GM19193 (cell line): ENCODE results near the gene SLC4A7.

Experiments
- POLR2A ChIP-seq: IDR thresholded peaks from 4 replicates; pipeline ENCODE4 v1.6.1; 2011; ENCODE audit not compliant: insufficient read depth, insufficient read length; ENCODE audit errors: extremely low read depth

Gene SLC4A7

DNA sequence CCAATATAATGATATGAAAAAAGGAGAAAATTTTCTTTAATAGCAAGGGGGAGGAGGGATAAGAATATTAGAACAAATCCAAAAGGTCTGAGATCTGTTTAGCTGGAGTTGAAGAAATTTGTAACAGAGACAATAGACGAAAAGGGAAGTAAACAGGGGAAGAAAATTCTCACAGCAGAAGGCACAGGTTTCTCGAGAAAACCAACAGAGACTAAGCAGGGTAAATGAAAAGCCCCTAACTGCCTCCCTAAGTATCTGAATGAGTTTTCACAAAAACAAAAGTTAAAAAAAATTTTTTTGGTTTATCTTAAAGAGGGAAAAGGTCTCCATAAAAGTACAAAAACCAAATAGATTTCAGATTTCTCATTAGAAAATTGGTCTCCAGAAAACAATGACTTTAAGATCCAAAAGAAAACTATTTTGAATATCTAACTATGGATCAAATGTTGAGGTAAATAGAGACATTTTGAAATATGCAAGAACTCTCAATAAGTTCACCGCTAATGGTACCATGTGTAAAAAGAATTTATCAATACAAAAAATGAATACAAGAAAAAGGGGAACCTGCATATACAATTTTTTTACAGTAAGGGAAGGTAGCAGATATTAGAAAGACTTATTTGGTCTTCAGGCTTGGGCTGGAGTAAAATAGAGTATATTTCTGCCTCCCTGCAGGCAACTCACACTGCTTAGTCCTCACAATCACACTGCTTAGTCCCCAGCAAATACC is 91.1 kb downstream of the SLC4A7 start:
- TF ChIP-seq POLR2A, result no peak

DNA sequence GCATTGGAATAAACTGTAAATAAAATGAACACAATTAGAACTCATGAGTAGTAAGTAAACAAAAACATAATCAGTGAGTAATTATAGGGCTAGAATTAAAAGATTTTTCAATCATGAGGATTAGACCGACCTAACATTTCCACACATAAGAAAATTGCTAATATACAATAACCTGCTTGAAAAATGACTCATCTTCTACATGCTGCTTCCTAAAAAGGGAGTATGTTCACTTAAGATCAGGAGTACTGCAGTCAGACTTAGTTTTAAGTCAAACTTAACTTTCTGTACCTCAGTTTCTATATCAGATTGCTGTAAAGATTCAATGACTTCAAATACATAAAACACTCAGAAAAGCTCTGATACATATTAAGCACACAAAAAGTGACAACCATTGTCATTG is 92.4 kb downstream of the SLC4A7 start:
- TF ChIP-seq POLR2A, result no peak

DNA sequence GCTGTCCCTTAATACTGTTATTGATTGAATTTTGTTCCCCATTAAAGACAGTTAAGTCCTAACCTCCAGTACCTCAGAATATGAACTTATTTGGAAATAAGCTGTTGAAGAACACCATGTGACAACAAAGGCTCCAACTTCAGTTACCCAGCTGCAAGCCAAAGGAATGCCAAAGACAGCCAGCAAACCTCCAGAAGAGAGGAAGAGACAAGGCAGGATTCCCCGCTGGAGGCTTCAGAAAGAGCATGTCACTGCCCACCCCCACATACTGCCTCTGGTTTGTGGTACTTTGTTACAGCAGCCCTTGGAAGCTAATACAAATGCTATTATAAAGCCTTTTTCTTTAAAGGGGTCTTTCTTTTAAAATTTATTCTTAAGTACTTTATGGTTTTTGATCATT is 96.6 kb downstream of the SLC4A7 start:
- TF ChIP-seq POLR2A, result no peak

DNA sequence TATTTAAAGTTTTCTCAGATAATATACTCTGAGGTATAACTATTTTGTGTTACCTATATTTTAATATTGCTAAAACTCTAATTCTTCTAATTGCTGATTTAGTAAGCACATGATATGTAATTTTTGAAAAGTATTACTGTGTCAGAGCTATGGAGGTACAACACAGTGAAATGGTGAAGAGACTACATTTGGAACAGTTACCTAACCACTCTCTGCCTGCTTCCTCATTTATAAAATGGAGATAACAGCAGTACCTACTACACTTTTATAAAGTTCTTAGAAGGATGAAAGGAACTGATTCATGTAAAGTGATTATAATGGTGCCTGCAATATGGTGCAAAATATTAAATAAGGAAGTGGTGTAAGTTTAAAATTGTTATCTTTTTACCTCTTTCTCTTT is 98.7 kb downstream of the SLC4A7 start:
- TF ChIP-seq POLR2A, result no peak

DNA sequence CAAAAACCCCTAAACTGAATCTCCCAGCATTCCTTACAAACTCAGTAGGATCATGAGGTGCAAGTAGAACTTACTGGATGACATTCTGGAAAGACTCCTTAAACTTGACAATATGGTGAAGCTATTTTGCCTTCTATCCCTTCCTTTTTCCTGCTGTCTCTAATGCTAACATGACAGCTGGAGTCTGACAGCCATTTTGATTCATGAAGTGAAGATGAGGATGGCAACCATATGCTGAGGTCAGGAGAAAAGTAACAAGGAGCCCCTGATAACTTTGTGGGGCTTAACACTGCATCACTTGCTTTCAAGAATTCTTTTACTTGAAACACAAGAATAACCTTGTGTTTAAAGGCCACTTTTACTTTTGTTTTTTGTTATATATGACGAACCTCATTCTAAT is 100.0 kb downstream of the SLC4A7 start:
- no peak for TF ChIP-seq POLR2A

DNA sequence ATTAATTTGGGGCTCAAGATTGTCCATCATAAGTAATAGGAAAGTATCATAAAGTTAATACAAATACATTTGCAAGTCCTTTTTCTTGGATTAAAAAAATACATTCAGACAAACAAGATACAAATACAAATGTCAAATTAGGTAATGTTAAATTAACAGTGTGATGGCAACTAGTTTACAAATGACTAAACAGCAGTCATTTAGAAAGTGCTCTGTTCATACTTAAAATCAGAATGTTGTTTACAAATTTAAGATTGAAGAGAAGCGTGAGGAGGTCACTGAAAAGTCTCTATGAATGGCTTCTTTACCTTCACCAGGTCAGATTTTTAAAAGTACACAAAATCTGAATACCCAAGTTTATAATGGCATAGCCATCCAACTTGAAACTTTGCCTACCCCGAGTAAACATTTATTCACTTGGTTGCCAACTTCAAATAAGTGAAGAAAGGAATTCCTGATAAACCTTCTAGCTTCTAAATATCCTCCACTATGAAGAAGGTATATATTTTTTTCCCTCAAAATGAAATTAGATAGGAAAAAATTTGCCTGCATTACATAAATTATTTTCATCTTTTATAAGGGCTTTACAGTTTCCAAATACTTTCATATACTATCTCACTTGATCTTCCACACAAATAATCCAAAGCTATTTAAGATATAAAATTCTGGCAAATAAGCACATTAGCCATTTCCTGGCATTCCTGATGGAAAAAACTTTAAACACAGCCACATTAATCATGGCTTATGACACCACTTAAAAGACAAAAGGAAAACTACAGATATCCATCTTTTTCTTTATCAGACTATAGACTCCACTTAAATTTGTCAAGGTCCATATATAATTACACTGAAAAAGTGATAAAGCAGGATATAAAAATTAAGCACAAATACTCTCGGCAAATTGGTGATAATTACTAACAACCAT is 103.5 kb downstream of the SLC4A7 start:
- no peak for TF ChIP-seq POLR2A

DNA sequence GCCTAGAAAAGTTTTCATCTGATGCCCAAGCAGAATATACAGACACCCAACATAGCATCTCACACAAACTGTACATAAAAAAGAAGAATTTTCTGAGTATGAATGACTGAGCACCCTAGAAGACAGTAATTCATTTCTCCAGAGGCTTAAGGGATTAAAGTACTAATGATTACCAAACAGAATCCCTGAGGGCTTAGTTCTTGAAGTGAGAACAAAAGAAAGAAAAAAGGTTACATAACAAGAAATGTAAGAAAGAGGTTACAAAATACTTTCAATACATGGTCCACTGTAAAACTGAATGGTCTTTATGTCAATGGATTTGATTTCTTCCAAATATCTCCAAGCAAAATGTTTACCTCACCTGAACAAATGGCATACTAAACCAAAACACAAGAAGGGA is 105.9 kb downstream of the SLC4A7 start:
- TF ChIP-seq POLR2A, result no peak

DNA sequence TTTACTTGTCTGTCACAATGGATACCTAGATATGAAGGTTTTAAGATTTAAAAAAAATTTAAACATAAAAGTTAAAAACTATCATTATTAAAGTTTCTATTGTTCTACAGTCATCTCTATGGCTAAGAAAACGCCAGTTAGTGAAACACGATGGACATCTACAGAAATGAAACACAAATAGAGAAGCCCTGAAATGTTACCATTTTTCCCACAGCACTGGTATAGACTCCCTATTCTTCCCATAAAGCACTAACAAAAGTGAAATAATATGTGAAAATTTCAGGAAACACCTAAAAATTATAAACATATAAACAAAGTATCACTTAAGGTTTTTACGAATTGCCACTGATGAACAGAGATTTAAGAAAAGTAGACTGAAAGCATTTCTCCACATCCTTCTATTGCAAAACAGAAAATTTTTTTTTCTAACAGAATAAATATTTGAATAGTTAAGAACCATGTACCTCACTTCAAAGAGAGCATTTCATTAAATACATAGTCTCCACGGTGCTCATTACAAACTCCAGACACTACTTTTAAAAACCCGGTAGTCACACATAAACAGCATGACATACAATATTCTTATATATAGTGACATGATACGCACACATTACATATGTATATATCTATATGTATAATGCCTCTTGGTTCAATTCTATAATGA is 107.9 kb downstream of the SLC4A7 start:
- TF ChIP-seq POLR2A, result no peak

DNA sequence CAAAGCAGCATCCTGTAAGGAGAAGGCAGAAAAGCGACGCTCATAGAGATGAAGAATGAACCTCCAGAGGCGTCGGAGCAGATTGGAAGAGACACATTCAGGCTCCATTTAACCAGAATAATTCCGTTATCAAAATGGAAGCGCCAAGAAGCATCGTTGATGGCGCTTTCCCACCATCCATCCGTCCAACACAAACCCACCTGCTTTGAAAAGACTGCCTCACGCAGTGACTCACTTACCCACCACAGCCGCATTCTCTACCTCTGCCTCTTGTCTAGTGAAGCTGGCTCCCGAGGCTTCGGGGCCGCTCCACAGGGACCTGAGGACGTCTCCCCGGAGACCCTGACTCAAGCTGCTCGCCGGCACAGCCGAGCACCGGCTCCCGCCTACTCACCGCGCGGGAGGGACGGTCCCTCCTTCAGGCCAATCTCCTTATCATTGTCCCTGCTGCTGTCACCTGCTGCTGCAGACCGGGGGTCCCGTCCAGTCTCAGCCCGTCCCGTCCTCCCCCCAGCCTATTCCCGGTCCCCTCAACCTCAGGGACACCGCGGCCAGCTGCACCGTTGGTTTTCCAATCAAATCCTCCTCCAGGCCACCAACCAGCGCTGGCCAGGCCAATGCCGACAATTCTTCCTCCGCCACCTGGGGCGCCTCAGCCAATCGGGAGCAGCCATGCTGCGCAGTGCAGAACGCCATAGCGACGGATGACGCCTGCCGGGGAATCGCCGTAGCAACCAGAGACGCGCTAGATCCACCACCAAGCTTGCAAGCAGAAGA is 115.2 kb downstream of the SLC4A7 start, which contains the start of gene NEK10:
Gene NEK10 (minus strand): TSS at position 553 of the 777 bp plus-strand sequence. CDS start 16,501 bp downstream, outside the sequence.
- peak; percentile 32 for TF ChIP-seq POLR2A

DNA sequence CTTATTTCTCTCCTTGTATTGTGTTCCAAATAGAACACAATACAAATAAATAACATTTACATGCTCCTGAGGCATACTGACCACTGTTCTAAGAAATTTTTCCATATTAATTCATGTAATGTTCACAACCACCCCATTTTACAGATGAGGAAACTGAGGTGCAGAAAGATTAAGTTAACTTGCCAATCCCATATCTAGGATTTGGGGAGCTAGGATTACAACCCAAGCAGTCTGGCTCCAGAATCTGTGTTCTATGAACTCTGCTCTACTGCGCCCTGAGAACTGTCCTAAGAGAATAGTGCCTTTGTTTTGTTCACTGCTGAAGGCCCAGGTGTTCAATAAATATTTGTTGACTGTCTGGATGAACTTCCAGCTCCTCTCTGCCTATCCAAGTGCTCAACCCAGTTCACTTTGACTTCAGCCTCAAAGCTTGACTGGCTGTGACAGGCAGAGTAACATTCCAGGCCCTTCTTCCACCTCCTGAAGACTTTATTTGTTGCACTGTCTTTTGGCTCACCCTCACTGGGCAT is 118.1 kb downstream of the SLC4A7 start:
- TF ChIP-seq POLR2A, result no peak

DNA sequence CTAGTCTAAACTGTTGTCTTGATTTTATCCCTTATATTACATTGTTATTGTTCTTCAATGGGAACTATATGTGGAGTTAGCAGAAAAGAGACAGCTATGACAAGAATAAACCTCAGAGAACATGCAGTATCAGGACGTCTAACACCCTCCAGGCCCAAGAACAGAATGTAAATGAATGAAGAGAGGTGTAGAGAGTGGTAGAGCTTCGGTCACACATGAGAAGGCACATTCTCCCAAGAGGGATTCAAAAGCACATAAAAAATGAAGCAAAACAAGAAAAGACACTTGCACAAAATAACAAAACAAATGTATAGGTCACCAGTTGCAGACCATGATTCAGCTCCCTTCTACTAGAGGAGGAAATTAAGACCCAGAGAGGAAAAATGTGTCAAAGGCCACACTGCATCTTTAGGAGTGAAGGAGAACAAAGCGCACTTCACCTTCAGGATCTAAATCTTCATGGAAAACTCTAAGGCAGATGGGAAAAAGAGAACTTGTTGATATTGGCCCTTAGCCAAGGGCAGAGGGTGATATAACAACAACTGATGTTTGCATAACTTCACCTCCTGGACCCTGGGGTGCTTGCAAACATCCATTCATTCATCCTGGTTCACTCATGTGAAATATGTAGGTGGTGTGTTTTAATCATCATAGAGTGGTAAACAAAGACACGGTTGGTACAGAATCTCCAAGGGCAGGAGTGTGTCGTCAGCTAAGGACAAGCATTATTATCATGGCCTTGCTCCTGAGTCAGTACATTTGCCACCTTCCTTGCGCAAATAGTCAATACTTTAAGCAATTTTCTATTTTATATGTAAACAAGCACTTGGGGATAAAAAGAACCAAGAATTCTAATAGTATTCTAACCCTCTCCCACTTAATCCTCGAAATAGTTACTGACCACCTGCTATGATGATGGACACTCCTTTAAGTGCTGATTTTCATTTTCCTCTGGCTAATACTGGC is 123.8 kb downstream of the SLC4A7 start:
- no peak for TF ChIP-seq POLR2A

DNA sequence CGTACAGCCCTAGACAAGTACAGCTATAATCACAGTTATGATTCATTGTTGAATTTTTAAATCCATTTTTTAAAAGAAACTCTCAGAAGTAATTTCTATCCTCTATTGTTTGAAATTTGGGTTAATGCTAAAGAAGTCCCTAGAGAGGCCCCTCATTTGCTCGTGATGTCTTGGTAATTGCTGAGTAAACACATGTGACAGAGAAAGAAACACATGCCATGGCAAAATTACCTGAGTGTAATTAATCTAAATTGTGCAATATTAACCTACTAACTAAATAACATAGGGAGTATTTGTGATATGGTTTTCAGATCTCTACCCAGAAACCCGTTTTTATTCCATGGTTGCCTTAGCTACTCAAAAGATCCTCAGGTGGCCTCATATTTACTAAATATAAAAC is 125.8 kb downstream of the SLC4A7 start:
- TF ChIP-seq POLR2A, result no peak

DNA sequence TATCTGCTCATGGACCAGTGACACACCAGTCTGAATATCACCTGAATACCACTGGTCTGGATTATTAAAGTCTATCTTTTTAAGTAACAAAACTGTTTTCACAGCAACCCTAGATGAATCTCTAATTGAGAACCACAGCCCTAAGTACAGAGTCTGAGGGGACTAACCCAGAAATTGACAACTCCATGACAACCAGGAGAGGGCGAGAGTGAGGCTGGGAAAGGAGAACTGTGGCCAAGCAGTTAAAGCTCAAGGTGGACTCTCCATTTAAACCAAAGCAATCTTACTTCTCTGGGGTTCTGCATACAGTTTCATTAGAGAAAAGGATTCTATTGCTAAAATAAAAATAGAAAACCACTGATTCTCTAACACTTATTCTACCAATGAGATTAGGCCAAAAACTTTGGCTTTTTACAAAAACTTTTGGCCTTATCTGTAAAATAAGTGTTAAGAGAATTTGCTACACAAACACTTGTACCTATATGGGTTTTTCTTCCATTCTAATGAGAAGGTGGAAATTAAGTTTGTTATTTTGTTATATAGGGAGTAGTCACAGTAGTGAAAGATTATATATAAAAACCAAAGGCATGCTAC is 126.4 kb downstream of the SLC4A7 start:
- TF ChIP-seq POLR2A, result no peak
